ENCODE results near the gene ABHD1.
"Not testable (repeated sequence)": the region's sequence is repeated elsewhere in the genome, so short reads cannot be mapped to it uniquely, and the experiment has no call there.

ABHD1 gene

DNA sequence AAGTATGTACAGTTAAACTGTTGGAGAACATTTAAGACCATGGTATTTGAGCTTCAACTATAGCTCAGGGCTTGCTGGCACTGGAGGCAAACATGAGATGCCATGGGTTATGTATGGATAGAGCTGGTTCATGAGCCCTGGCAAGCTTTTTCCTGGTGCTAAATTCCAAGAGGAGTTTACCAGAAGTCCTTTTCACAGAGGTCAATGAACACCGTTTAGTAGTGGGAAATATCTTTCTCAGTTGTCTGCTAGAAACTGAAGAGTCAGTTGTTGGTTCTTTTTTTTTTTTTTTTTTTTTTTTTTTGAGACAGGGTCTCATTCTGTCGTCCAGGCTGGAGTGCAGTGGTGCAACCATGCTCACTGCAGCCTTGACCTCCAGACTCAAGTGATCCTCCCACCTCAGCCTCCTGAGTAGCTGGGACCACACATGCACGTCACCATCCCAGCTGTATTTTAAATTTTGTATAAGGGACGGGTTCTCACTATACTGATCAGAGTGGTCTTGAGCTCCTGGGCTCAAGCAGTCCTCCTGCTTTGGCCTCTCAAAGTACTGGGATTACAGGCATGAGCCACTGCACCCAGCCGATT lies 35.7 kb upstream of the ABHD1 start:
- DNase-seq: no peak

GRCh38 chr2:27088634-27089033 lies 35.0 kb upstream of the ABHD1 start:
- no peak for DNase-seq

DNA sequence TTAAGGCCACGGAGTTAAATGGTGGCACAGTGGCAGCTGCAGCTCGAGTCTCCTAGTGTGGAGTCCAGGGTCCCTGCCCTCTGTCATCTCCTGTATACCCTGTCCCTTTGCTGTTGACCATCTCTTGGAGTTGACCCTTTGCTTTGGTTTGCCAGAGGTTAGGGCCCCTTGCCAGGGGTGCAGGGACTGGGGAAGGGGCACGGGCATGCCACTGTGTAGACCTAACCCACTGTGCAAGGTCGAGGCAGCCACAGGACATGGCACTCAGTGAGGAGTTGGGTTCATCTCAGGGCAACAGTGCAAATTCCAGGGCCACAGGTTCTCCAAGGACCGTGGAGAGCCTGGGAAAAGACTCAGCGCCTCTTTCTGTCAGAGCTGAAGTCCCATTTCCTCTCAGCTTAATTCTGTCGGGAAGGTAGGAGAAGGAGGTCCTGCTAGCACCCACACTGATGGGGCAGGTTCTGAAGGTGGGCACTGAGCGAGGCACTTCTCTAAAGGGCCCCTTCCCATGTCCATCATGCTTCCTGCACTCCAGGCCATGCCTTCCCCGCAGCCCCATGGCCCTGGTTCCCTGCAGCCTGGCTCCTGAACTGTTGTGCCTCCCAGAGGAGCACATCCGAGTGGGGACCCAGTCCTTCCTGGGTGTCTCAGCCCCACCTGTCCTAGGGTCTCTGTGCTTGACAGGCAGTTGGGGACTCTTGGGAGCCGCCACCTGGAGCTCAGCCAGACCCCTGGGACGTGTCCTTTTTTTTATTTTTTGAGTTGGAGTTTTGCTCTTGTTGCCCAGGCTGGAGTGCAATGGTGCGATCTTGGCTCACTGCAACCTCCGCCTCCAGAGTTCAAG lies 34.3 kb upstream of the ABHD1 start:
- no peak for DNase-seq

DNA sequence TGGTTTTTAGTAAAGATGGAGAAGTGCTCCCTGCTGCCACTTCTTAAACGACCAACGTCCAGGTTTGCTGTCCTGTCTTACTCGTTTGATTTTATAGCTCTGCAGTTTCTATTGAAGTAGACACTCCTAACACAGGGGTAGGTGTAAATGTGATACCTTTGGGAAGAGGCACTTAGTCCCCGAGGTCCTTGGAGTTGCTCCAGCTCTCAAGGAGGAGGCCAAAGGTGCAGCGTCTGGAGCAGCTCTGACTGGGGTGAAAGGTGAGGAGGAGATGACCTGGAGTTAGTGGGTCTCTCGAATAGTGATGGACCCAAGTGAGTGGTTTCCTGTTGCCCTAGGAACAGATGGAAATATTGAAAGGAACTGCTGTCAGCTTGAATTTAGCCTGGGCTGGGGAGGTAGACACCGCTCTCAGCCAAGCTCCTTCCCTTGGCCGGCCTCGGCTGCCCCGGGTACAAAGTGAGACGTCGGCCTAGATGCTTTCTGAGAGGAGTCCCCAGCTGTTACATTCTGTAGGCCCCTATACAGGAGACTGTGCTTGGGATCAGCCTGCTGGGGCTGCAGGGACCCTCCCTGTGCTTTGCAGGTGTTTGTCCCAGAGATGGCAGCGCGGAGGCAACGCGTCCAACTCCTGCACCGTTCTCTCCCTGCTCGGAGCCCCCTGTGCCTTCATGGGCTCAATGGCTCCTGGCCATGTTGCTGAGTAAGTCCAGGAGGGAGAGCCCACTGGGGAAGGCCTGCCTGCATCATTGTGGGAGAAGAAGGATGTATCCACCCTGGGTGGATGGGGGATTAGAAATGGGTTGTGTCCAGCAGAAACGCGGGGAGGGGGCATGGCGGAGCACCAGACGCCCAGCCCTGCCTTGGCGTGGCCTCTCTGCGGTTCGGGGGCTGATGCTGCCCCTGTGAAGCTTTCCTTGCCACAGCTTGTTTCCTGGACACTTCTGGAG lies 31.6 kb upstream of the ABHD1 start:
- DNase-seq: no peak

DNA sequence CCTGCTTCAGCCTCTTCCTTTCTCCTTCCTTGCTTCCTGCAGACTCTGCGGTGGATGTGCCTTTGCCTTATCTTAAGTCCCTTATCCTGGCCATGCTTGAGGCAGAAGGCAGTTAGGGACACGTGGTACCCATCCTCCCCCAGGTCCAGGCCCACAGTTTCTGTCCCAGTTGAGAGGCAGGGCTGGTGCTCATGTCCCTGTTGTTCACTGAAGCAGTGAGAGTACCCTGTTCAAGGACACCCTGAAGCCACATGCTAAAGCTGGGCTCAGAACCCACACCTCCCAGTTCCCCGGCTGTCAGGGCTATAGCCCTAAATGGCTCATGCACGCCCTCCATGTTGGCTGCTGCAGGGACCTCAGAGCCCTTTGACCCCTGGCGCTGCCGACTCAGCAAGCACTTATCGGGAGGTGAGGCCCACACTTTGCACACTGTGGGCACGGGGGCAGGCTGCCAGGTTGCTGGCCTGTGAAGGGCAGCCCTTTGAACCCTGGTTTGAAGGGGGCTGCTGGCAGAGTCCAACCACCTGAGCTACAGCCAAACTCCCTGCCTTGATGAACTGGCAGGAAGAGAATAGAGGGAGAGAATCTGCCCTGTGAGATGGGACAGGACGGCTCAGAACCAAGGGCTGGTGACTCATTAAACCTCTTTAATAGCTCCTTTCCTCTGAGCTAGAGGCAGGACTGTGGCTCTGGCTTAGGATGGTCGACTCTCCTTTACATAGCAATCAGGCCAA lies 30.8 kb upstream of the ABHD1 start:
- DNase-seq: no peak

GRCh38 chr2:27093430-27094352 lies 29.9 kb upstream of the ABHD1 start:
- DNase-seq: no peak

DNA sequence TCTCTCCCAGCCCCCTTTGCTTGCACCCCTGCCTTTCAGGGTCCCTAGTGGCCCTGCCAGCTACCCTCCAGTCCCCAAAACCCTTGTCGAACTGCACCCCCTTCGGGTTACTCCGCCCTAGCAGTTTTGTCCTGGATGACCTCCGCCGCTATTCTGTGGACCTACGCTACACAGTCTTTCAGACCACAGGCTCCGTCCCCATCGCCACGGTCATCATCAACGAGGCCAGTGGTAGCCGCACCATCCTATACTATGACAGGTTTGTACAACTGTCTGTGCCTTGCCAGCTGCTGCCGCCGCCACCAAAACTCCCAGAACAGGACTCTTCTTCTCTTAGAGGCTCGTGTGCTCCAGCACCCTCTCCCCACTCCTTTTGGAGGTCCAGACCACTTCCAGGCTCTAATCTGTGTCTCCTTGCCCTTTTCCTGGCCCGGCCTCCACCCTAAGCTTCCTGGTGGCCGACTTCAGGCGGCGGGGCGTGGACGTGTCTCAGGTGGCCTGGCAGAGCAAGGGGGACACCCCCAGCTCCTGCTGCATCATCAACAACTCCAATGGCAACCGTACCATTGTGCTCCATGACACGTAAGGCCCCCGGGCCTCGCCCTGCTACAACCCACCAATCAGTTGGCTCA lies 29.1 kb upstream of the ABHD1 start:
- no peak for DNase-seq

DNA sequence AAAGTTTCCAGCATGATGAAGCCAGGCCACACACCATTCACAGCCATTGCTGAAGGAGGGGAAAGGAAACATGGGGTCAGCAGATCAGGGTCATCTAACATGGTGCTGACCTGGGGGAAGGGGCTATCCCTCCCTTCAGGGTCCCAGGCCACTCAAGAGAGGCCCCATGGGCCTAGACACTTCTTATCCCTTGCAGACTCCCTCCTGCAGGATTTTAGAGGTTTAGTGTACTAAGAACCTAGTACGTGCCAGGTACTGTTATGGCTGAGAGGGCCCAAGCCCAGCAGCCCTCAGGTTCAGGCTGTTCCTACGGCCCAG lies 28.2 kb upstream of the ABHD1 start:
- no peak for DNase-seq

DNA sequence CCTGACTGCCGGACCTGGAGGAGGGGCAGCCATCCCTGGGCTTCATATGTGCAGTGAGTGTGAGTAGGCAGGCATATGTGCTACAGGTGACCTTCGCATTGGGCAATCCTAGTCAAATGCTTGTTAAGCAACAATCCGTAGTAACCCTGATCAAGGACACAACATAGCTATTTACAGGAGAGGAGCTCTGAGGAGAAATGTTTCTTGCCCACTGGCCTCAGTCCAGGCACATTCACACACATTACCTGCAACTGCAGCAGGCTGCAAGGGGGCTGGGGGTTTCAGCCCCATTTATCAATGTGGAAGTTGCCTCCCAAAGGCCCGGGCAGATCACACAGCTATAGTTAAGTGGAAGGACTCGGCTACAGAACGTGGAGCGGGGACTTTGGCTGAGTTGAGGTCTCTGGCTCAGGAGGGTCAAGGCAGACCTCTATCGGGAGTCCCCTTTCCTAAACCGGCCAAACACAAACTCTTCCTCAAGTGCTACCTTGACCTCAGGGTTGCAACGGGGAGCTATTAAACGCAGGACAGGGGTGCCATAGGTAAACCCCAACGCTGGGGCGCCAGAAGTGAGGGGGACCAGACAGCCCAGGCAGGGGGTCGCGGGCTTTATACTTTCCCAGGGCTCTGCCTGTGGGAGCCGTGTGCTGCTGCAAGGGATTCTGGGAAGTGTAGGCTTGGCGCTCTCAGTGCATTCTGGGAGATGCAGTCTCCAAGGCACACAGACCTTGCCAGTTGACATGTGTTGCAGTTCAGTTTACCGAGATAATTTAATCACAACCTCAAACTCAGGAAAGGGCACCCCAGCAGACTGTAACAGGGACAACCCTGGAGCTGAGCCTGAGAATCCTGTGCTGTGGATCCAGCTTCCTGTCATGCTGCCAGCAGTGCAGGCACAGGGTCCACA lies 27.6 kb upstream of the ABHD1 start:
- peak; percentile 14 for DNase-seq

DNA sequence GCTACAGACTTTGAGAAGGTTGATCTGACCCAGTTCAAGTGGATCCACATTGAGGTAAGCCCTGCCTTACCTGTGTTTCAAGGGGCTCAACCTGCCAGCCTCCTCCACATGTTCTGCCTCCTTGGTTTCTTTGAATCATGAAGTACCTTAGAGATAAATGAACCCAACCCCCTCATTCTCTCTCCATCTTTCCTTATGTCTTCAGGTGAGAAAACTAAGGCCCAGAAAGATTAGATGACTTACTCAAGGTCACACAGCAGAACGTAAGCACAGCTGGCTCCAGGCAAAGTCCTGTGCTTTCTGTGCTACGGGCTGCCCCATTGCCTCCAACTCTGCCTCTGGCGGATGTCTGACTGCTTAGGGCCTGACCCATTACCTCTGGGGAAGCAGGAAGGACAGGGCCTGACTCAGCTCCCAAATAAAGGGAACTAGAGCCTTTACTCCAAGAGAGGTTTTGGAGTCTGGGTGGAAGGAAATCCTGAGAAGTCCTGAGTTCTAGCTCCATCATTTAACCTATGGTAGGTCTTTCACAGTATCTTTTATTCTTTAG lies 26.8 kb upstream of the ABHD1 start:
- DNase-seq: no peak

DNA sequence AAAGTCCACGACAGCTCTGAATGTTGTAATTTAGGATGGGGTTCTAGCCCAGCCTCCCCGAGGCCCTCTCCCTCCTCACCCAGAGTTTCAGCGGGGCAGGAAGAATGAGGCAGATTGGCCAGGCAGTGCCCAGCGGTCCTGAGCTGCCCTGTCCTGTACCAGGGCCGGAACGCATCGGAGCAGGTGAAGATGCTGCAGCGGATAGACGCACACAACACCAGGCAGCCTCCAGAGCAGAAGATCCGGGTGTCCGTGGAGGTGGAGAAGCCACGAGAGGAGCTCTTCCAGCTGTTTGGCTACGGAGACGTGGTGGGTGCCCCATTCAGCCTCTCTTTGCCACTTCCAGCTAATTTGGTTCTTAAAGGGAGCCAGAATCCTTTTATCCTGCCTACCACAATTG lies 26.3 kb upstream of the ABHD1 start:
- DNase-seq: no peak

DNA sequence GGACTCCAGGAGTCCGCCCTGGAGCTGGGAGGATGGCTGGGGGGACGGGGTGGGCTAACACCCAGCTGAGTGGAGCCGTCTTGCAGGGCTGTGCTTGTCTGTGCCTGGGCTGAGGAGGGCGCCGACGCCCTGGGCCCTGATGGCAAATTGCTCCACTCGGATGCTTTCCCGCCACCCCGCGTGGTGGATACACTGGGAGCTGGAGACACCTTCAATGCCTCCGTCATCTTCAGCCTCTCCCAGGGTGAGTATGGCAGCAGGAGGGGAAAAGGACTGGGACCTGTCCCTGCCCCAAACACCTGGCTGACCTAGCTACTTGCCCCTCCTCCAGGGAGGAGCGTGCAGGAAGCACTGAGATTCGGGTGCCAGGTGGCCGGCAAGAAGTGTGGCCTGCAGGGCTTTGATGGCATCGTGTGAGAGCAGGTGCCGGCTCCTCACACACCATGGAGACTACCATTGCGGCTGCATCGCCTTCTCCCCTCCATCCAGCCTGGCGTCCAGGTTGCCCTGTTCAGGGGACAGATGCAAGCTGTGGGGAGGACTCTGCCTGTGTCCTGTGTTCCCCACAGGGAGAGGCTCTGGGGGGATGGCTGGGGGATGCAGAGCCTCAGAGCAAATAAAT lies 24.2 kb upstream of the ABHD1 start:
- no peak for DNase-seq

DNA sequence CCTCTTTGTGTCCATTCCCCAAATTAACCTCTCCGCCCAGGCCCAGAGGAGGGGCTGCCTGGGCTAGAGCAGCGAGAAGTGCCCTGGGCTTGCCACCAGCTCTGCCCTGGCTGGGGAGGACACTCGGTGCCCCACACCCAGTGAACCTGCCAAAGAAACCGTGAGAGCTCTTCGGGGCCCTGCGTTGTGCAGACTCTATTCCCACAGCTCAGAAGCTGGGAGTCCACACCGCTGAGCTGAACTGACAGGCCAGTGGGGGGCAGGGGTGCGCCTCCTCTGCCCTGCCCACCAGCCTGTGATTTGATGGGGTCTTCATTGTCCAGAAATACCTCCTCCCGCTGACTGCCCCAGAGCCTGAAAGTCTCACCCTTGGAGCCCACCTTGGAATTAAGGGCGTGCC lies 23.6 kb upstream of the ABHD1 start:
- no peak for DNase-seq

DNA sequence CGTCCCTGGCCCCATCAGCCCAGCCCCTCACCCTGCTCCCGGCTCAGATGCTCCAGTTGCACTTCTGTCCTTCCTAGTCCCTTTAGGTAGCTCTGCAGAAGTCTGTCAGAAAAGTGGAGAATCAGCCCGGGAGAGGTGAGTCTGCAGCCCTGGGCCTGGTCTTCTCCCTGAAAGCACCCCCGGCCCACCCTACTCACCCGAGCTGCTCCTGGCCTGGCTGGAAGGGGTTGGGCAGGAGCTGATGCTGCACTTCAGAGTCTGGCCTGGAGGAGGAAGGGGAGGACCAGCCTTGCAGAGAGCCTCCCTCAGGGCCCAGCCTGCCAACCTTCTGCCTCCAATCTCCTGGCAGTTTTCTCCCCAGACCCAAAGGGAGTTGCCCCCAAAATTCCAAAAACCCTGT lies 21.3 kb upstream of the ABHD1 start:
- DNase-seq: no peak

DNA sequence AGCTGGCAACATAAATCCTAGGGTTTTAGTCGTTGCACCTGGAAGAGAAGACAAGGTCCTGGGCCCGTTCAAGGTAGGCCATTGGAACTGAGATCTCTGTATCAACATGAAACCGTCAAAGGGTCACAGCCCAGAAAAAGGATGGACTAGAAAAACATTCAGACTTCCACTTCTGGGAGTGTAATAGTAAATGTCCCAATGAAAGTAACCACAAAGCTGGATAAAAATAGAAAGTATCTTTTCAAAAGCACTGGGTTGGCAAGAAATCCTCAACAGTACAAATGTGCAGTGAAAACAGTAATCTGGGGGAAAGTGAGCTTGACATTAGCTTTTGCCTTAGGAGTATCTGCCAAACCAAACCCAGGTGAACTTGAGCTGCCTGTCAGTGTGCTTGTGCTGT lies 17.6 kb upstream of the ABHD1 start:
- no peak for DNase-seq

DNA sequence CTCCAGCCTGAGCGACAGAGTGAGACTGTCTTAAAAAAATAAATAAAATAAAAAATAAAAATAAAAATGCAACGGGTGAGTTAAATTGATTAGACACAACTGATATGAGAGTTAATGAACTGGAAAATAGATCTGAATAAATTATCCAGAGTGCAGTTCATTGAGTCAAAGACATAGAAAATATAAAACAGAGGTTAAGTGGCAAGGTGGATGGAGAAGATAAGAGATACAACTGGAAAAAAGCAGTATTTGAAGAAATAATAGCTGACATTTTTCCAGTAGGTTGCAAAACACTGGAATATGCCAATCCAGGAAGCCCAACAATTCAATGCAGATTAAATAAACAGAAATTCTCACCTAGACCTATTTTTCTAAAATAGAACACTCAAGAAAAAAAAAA lies 15.4 kb upstream of the ABHD1 start:
- no peak for DNase-seq

DNA sequence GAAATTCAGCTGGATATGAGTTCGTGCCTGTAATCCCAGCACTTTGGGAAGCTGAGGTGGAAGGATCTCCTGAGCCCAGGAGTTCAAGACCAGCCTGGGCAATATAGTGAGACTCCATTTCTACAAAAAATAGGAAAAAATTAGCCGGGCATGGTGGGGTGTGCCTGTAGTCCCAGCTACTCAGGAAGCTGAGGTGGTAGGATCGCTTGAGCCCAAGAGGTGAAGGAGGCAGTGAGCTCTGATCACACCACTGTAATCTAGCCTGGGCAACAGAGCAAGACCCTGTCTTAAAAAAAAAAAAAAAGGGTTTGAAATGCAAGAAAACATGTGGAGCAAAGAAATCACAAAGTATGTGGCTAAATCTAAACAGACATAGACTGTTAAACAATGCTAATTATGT lies 14.5 kb upstream of the ABHD1 start:
- no peak for DNase-seq

DNA sequence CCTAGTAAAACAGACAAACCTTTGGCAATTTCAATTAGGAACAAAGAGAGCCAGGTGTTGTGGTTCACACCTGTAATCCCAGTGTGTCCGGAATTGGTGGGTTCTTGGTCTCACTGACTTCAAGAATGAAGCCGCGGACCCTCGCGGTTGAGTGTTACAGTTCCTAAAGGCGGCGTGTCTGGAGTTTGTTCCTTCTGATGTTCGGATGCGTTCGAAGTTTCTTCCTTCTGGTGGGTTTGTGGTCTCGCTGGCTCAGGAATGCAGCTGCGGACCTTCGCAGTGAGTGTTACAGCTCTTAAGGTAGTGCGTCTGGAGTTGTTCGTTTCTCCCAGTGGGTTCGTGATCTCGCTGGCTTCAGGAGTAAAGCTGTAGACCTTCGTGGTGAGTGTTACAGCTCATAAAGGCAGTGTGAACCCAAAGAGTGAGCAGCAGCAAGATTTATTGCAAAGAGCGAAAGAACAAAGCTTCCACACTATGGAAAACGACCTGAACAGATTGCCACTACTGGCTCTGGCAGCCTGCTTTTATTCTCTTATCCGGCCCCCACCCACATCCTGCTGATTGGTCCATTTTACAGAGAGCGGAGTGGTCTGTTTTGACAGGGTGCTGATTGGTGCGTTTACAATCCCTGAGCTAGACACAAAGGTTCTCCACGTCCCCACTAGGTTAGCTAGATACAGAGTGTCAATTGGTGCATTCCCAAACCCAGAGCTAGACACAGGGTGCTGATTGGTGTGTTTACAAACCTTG lies 12.8 kb upstream of the ABHD1 start:
- not testable (repeated sequence) for DNase-seq

Data from NCI-H1105 (cell line).